ENCODE results near the gene PRELID1. TPM values are rescaled to one million over a fixed set of nuclear protein-coding genes. Genes with fewer than 3 reads are reported as not detected.

PRELID1 gene
- total RNA-seq, 1 donor from 2014 or later = 81.2 TPM

DNA sequence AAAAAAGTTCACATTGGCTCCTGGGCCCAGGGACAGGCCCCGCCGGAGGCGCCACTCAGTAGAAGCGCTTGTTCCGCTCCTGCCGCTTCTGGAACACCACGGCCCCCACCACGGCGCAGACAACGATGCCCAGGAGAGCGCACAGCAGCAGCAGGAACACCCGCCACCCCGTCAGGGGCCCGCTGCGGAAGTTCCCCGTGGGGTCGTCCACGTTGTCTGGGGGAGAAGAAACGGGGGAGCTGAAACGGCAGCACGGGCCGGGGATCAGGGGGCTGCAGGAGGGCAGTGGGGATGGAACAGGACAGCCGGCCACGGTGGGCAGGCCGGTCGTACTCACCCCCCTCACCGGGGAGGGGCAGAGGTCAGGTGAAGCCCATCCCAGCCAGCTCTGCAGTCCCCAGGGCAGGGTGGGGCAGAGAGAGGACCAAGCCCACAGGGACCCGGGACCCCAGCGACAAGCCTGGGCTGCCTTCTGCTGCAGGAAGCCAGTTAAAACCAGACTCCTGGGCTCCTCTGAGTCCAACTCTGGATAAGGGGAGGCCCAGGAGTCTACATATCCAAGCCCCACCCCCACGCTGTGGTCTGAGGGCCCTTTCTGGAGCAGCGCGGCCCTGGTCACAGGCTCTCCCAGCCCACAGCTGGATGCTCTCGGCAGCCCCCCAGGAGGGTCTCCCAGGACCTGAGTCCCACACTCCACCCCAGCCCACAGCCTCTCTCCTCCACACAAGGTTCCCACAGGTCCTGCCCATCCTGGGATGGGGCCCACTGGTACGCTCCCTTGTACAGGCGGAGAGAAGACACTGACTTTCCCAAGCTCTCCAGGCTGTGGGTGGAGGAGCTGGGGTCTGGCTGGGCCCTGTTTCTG lies 28.7 kb downstream of the PRELID1 start:
- no peak for DNase-seq (ENCODE audit: low spot score in 2 of 2, unreplicated experiment in 2 of 2)
- H3K36me3 Mint-ChIP-seq = peaks cover 29% of the 10 kb centered on the region
- no peaks in the 10 kb centered on the region for H3K27me3 Mint-ChIP-seq (ENCODE audit: low read depth)
- H3K9me3 Mint-ChIP-seq = no peaks in the 10 kb centered on the region
- no peaks in the 10 kb centered on the region for H3K4me1 Mint-ChIP-seq
- no peak overlapping the region for H3K4me3 Mint-ChIP-seq
- TF ChIP-seq CTCF (IDR thresholded peaks at IDR 0.05; ENCODE audit: unreplicated experiment) = no peak
- no peak overlapping the region for H3K27ac Mint-ChIP-seq

- Mint-ChIP-seq H3K9me3 (no peaks in the 10 kb centered on the region), H3K4me1 (no peaks in the 10 kb centered on the region), H3K27ac (no peak overlapping the region), H3K4me3 (no peak overlapping the region), H3K36me3 (peaks cover 29% of the 10 kb centered on the region), H3K27me3 (ENCODE audit: low read depth) (no peaks in the 10 kb centered on the region)
- TF ChIP-seq CTCF (IDR thresholded peaks at IDR 0.05; ENCODE audit: unreplicated experiment) = no peak
- no peak for DNase-seq (ENCODE audit: low spot score in 2 of 2, unreplicated experiment in 2 of 2)
Observed at GRCh38 chr5:177332896-177333260, 29.3 kb downstream of the PRELID1 start.

GRCh38 chr5:177333420-177334154 lies 30.0 kb downstream of the PRELID1 start:
- no peaks in the 10 kb centered on the region for H3K9me3 Mint-ChIP-seq
- H3K36me3 Mint-ChIP-seq = peaks cover 29% of the 10 kb centered on the region
- TF ChIP-seq CTCF (IDR thresholded peaks at IDR 0.05; ENCODE audit: unreplicated experiment) = no peak
- no peak overlapping the region for H3K27ac Mint-ChIP-seq
- H3K4me3 Mint-ChIP-seq = no peak overlapping the region
- H3K27me3 Mint-ChIP-seq (ENCODE audit: low read depth) = no peaks in the 10 kb centered on the region
- no peak for DNase-seq (ENCODE audit: low spot score in 2 of 2, unreplicated experiment in 2 of 2)
- H3K4me1 Mint-ChIP-seq = no peaks in the 10 kb centered on the region

GRCh38 chr5:177334155-177334551 lies 30.6 kb downstream of the PRELID1 start:
- Mint-ChIP-seq H3K36me3 (peaks cover 29% of the 10 kb centered on the region), H3K27me3 (ENCODE audit: low read depth) (no peaks in the 10 kb centered on the region), H3K9me3 (no peaks in the 10 kb centered on the region), H3K27ac (no peak overlapping the region), H3K4me1 (no peaks in the 10 kb centered on the region), H3K4me3 (no peak overlapping the region)
- DNase-seq (ENCODE audit: low spot score in 2 of 2, unreplicated experiment in 2 of 2) = no peak
- TF ChIP-seq CTCF (IDR thresholded peaks at IDR 0.05; ENCODE audit: unreplicated experiment) = no peak

GRCh38 chr5:177334781-177335700 lies 31.4 kb downstream of the PRELID1 start:
- no peaks in the 10 kb centered on the region for H3K27me3 Mint-ChIP-seq (ENCODE audit: low read depth)
- peaks cover 32% of the 10 kb centered on the region for H3K36me3 Mint-ChIP-seq
- no peaks in the 10 kb centered on the region for H3K4me1 Mint-ChIP-seq
- no peak overlapping the region for H3K4me3 Mint-ChIP-seq
- no peak overlapping the region for H3K27ac Mint-ChIP-seq
- no peaks in the 10 kb centered on the region for H3K9me3 Mint-ChIP-seq
- DNase-seq (ENCODE audit: low spot score in 2 of 2, unreplicated experiment in 2 of 2) = no peak
- TF ChIP-seq CTCF (IDR thresholded peaks at IDR 0.05; ENCODE audit: unreplicated experiment) = no peak
